Activated CD4-positive, alpha-beta T cell treated with anti-CD3 and anti-CD28 coated beads for 36 hours (primary cell): ENCODE results near the gene ZNF620. TPM values are rescaled to one million over a fixed set of nuclear protein-coding genes. Genes with fewer than 3 reads are reported as not detected.
"Not testable (repeated sequence)": the region's sequence is repeated elsewhere in the genome, so short reads cannot be mapped to it uniquely, and the experiment has no call there.

Source experiments
- ATAC-seq: fragments of 200-7000 bp; cut with Tn5 transposase; one replicate; pipeline ENCODE4 v1.10.0; 2021; ENCODE audit warnings: mild to moderate bottlenecking, moderate library complexity
- CTCF ChIA-PET: fragments of 350-600 bp; sonication (Branson Sonifier 250); formaldehyde crosslinking; loops from one replicate; lab custom pipeline; 2021; ENCODE audit warnings: antibody characterized with exemption; lab: Charles Lee
- POLR2A ChIA-PET: fragments of 350-600 bp; sonication (Branson Sonifier 250); formaldehyde crosslinking; loops from one replicate; lab custom pipeline; 2021; ENCODE audit warnings: antibody characterized with exemption, inconsistent platforms; lab: Charles Lee
- DNase-seq: peaks from one replicate; pipeline ENCODE4 v3.0.0-alpha.2; 2020
- H3K27ac Mint-ChIP-seq: one replicate; pipeline ENCODE4 v1.8.0; 2021; ENCODE audit warnings: mixed read lengths
- H3K27me3 Mint-ChIP-seq: one replicate; pipeline ENCODE4 v1.8.0; 2021; ENCODE audit warnings: mixed read lengths
- H3K36me3 Mint-ChIP-seq: one replicate; pipeline ENCODE4 v1.8.0; 2021; ENCODE audit warnings: low read depth, mixed read lengths
- H3K4me1 Mint-ChIP-seq: one replicate; pipeline ENCODE4 v1.8.0; 2021; ENCODE audit warnings: mixed read lengths
- H3K4me3 Mint-ChIP-seq: one replicate; pipeline ENCODE4 v1.8.0; 2021; ENCODE audit warnings: mild to moderate bottlenecking, moderate library complexity, mixed read lengths
- H3K9me3 Mint-ChIP-seq: one replicate; pipeline ENCODE4 v1.8.0; 2021; ENCODE audit warnings: low read depth, mixed read lengths
- intact Hi-C, 2 experiments: fragments of 100-400 bp; cut with DNase I in 1 of 2; cut with micrococcal nuclease in 1 of 2; formaldehyde crosslinking; loops; one replicate each; pipeline versions ENCODE4 v1.14.2 to v1.15.1; 2022 to 2024; cut with DNase I, micrococcal nuclease
- total RNA-seq, 2 experiments: library from RNA; stranded (reverse); gene quantifications; one replicate each; pipeline ENCODE4 v1.2.3, GENCODE V29; 2021

The ZNF620 gene
- total RNA-seq, 2 experiments from 2014 or later: 3.8 to 3.9 TPM

DNA sequence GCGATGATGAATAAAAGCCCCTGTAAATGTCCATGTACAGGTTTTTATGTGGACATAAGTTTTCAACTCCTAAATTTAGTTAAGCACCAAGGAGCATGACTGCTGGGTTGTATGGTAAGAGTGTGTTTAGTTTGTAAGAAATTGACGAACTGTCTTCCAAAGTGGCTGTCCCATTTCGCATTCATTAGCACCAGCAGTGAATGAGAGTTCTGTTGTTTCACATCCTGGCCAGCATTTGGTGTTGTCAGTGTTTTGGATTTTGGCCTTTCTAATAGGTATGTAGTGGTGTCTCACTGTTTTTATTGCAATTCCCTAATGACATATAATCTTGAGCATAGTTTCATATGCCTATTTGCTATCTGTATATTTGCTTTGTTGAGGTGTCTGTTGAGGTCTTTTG lies 22.6 kb downstream of the ZNF620 start:
- peaks cover 63% of the 10 kb centered on the region for H3K36me3 Mint-ChIP-seq
- peaks cover 15% of the 10 kb centered on the region for H3K9me3 Mint-ChIP-seq
- POLR2A ChIA-PET: no interaction called here
- ATAC-seq (no peak), DNase-seq (no peak)
- H3K4me3 Mint-ChIP-seq: no peak overlapping the region
- H3K4me1 Mint-ChIP-seq: peaks cover 24% of the 10 kb centered on the region
- H3K27ac Mint-ChIP-seq: no peak overlapping the region
- intact Hi-C loops: loop anchor here in 1 of 2 experiments (10.0 kb wide), 1 partner anchor 1124 kb away; the partner anchor contains the start of gene RPSA
- CTCF ChIA-PET: no interaction called here
- no peaks in the 10 kb centered on the region for H3K27me3 Mint-ChIP-seq

GRCh38 chr3:40532252-40532651 lies 26.4 kb downstream of the ZNF620 start:
- no peak for ATAC-seq
- H3K4me1 Mint-ChIP-seq: peaks cover 3% of the 10 kb centered on the region
- ChIA-PET CTCF (interaction anchor here (1.3 kb wide), 1 partner anchor 10 kb away, joined by 3 read pairs; no protein-coding TSS in a partner anchor), POLR2A (interaction anchor here (0.6 to 1.0 kb wide), 2 partner anchors 8 to 1383 kb away, joined by 3 to 4 read pairs; no protein-coding TSS in a partner anchor)
- peaks cover 84% of the 10 kb centered on the region for H3K36me3 Mint-ChIP-seq
- H3K27me3 Mint-ChIP-seq: no peaks in the 10 kb centered on the region
- peaks cover 19% of the 10 kb centered on the region for H3K9me3 Mint-ChIP-seq
- DNase-seq: no peak
- no peak overlapping the region for H3K27ac Mint-ChIP-seq
- H3K4me3 Mint-ChIP-seq: no peak overlapping the region
- intact Hi-C loops: no loop called here

DNA sequence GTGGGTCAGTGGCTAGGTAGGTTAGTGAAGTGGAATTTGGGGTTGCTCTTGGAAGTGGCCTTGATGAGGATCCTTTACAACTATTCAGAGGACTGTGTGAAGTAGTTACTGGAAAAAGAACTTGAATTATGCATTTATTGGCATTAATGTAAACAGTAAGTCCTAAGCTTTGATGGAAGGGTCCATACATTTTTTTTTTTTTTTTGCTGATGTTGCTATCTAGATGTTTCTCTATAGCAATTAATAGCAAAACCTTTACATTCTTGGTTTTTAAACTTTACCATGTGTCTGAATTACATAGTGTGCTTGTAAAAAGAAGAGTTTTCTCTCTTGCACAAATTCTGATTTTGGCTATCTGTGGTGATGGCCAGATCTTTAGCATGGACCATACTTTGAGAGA lies 28.4 kb downstream of the ZNF620 start:
- no peak for ATAC-seq
- H3K27me3 Mint-ChIP-seq: no peaks in the 10 kb centered on the region
- H3K36me3 Mint-ChIP-seq: peaks cover 83% of the 10 kb centered on the region
- CTCF ChIA-PET: interaction anchor here (0.6 to 1.1 kb wide), 2 partner anchors 9 to 1428 kb away, joined by 3 to 4 read pairs; partner anchors contain the start of gene ZNF621
- peaks cover 30% of the 10 kb centered on the region for H3K9me3 Mint-ChIP-seq
- no peak overlapping the region for H3K4me3 Mint-ChIP-seq
- no peak for DNase-seq
- H3K4me1 Mint-ChIP-seq: no peaks in the 10 kb centered on the region
- POLR2A ChIA-PET: no interaction called here
- intact Hi-C loops: no loop called here
- H3K27ac Mint-ChIP-seq: no peak overlapping the region

DNA sequence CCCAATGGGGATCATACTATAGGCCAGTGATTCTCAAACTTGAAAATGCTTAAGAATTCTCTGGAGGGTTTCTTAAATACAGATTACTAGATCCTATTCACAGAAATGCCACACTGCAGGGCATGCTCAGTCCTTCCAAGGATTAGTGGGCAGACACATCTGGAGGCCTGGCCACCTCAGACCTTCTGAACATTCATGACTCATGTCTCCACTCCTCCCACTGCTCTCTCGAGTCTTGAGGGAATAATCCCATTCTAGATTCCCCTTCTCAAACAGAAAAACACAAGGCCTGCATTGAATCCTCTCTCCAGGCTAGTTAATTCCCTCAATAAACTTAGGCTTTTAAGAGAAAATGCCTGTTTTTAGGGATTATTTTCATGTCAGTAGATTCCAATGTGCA lies 41.0 kb downstream of the ZNF620 start:
- no peak for DNase-seq
- H3K9me3 Mint-ChIP-seq: no peaks in the 10 kb centered on the region
- H3K27ac Mint-ChIP-seq: no peak overlapping the region
- no peaks in the 10 kb centered on the region for H3K4me1 Mint-ChIP-seq
- no peaks in the 10 kb centered on the region for H3K36me3 Mint-ChIP-seq
- H3K4me3 Mint-ChIP-seq: no peak overlapping the region
- peaks cover 5% of the 10 kb centered on the region for H3K27me3 Mint-ChIP-seq
- intact Hi-C loops: no loop called here
- ATAC-seq: no peak
- ChIA-PET CTCF (no interaction called here), POLR2A (no interaction called here)

- DNase-seq (no peak), ATAC-seq (no peak)
- ChIA-PET POLR2A (no interaction called here), CTCF (no interaction called here)
- Mint-ChIP-seq H3K27me3 (peaks cover 7% of the 10 kb centered on the region), H3K27ac (no peak overlapping the region), H3K9me3 (no peaks in the 10 kb centered on the region), H3K36me3 (no peaks in the 10 kb centered on the region), H3K4me1 (no peaks in the 10 kb centered on the region), H3K4me3 (no peak overlapping the region)
- intact Hi-C loops: no loop called here
These were observed 44.3 kb downstream of the ZNF620 start for GRCh38 chr3:40550167-40550566.

DNA sequence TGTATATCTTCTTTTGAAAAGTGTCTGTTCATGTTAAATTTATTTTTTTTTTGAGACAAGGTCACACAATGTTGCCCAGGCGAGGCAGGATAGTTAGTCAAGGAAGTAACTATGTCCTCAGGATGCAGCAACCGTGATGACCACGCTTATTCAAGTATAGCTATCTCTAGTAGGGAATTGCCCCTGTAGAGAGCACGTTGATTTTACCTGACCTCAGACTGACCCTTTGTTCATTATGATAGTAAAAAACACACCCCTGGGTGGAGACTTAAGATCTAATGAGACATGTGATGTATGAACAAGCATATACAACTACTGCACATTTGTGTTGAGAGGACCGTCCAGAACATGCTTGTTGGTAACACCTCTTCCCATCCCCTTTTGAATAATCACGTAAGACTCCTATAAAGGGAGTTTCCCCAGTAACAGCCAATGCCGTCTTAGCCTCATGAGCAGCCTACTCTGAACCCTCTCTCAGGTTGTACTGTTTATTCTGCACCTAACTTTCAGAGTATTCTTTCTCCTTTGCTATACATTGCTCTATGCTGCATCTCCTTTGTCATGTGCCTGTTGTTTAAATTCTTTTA lies 51.8 kb downstream of the ZNF620 start:
- ChIA-PET CTCF (no interaction called here), POLR2A (no interaction called here)
- Mint-ChIP-seq H3K4me3 (no peak overlapping the region), H3K27ac (no peak overlapping the region), H3K36me3 (no peaks in the 10 kb centered on the region), H3K4me1 (no peaks in the 10 kb centered on the region), H3K27me3 (no peaks in the 10 kb centered on the region), H3K9me3 (no peaks in the 10 kb centered on the region)
- intact Hi-C loops: no loop called here
- DNase-seq (no peak), ATAC-seq (no peak)

- POLR2A ChIA-PET, DNase-seq, ATAC-seq, H3K27me3 Mint-ChIP-seq, H3K4me1 Mint-ChIP-seq, H3K9me3 Mint-ChIP-seq, H3K27ac Mint-ChIP-seq, H3K36me3 Mint-ChIP-seq, H3K4me3 Mint-ChIP-seq, intact Hi-C loops, CTCF ChIA-PET: not testable (repeated sequence)
These were observed 56.6 kb downstream of the ZNF620 start for GRCh38 chr3:40562482-40562881.

GRCh38 chr3:40565629-40566028 lies 59.8 kb downstream of the ZNF620 start:
- DNase-seq, ATAC-seq, H3K9me3 Mint-ChIP-seq, H3K27me3 Mint-ChIP-seq, H3K36me3 Mint-ChIP-seq, H3K4me3 Mint-ChIP-seq, CTCF ChIA-PET, H3K27ac Mint-ChIP-seq, intact Hi-C loops, POLR2A ChIA-PET, H3K4me1 Mint-ChIP-seq: not testable (repeated sequence)

DNA sequence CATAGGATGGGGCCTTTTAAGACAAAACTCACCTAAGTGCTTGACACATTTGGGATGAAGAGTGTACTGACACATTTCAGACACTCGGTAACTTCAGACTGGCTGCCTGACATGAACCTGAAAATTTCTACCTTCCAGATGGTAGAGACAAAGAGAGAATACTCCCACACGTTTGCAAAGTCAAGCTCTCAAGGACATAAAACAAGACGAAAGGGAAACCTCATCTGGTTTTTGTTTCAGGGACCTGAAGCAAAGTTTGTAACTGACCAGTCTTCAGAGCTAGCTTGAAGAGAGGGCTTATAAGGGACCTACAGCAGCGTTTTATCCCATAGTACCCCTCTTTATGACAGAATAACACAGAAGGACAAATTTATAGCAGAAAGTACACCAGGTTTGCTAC lies 60.9 kb downstream of the ZNF620 start:
- Mint-ChIP-seq H3K27ac (no peak overlapping the region), H3K4me3 (no peak overlapping the region), H3K27me3 (peaks cover 2% of the 10 kb centered on the region), H3K9me3 (peaks cover 1% of the 10 kb centered on the region), H3K4me1 (no peaks in the 10 kb centered on the region), H3K36me3 (no peaks in the 10 kb centered on the region)
- intact Hi-C loops: no loop called here
- ChIA-PET CTCF (no interaction called here), POLR2A (no interaction called here)
- DNase-seq (no peak), ATAC-seq (no peak)

Other genes starting within 250 kb of the ZNF620 start
- 10 to 100 TPM; 35.1 to 39.2 TPM for gene EIF1B, start 196.3 kb upstream of the ZNF620 start, total RNA-seq
- gene ENTPD3, start 118.9 kb upstream of the ZNF620 start, total RNA-seq: not detected
- gene RPL14, start 48.7 kb upstream of the ZNF620 start, total RNA-seq: 1,000 to 10,000 TPM; 3,053 to 3,976 TPM
- gene ZNF619, start 28.9 kb upstream of the ZNF620 start, total RNA-seq: 1 to 10 TPM; 5.6 to 7.0 TPM
- 10 to 100 TPM; 17.8 to 18.7 TPM for gene ZNF621, start 18.9 kb downstream of the ZNF620 start, total RNA-seq